Nephron (organoid): ENCODE data around the gene NT5DC3.

Source experiments
- H3K27ac Mint-ChIP-seq, 3 experiments: 2 replicates each; pipeline ENCODE4 v1.8.0; 2020; ENCODE audit warnings: mixed read lengths in 3 of 3, mild to moderate bottlenecking in 2 of 3, moderate library complexity in 1 of 3
- H3K27me3 Mint-ChIP-seq: 2 replicates; pipeline ENCODE4 v1.8.0; 2021; ENCODE audit warnings: low read depth, mild to moderate bottlenecking, moderate library complexity, mixed read lengths
- H3K36me3 Mint-ChIP-seq: 2 replicates; pipeline ENCODE4 v1.8.0; 2020; ENCODE audit warnings: low read depth, mixed read lengths
- H3K4me1 Mint-ChIP-seq: 2 replicates; pipeline ENCODE4 v1.8.0; 2020; ENCODE audit warnings: mixed read lengths
- H3K4me3 Mint-ChIP-seq, 3 experiments: 2 replicates each; pipeline ENCODE4 v1.8.0; 2020; ENCODE audit warnings: mild to moderate bottlenecking in 3 of 3, mixed read lengths in 3 of 3, moderate library complexity in 2 of 3
- H3K9me3 Mint-ChIP-seq: 2 replicates; pipeline ENCODE4 v1.8.0; 2020; ENCODE audit warnings: mixed read lengths
- TF ChIP-seq, protein P1 (sequence below), 3 experiments: fragments of 200-600 bp; sonication (generic); IDR thresholded peaks; one replicate each; pipeline ENCODE4 v1.5.0; 2021; ENCODE audit warnings: antibody characterized with exemption in 3 of 3; ENCODE audit not compliant: unreplicated experiment in 3 of 3

The NT5DC3 gene

DNA sequence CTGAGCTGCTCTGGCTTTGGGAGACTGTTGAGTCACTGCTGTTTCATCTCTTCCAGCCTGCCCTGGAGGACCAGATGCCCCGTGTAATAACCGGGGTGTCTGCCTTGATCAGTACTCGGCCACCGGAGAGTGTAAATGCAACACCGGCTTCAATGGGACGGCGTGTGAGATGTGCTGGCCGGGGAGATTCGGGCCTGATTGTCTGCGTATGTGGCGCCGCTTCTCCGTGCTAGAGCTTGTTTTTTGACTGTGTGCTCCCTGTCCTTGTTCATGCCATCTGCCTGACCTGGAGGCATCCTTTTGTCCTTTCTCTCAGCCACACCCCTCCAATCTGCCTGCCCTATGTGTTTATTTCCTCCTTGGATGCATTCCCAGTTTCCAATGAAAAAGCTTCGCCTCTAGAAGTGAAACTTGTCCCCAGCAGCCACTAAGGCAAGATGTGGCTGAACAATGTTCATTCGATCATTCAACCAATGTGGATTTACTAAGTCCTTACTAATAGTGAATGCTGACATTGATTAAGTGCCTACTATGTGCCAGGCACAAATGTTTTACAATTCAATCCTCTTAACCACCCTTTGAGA, 98.6 kb downstream of the NT5DC3 start:
- H3K4me1 Mint-ChIP-seq, result no peaks in the 10 kb centered on the region
- TF ChIP-seq, protein P1, sequence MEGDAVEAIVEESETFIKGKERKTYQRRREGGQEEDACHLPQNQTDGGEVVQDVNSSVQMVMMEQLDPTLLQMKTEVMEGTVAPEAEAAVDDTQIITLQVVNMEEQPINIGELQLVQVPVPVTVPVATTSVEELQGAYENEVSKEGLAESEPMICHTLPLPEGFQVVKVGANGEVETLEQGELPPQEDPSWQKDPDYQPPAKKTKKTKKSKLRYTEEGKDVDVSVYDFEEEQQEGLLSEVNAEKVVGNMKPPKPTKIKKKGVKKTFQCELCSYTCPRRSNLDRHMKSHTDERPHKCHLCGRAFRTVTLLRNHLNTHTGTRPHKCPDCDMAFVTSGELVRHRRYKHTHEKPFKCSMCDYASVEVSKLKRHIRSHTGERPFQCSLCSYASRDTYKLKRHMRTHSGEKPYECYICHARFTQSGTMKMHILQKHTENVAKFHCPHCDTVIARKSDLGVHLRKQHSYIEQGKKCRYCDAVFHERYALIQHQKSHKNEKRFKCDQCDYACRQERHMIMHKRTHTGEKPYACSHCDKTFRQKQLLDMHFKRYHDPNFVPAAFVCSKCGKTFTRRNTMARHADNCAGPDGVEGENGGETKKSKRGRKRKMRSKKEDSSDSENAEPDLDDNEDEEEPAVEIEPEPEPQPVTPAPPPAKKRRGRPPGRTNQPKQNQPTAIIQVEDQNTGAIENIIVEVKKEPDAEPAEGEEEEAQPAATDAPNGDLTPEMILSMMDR (IDR thresholded peaks at IDR 0.05; ENCODE audit: unreplicated experiment in 3 of 3), result no peak
- H3K27me3 Mint-ChIP-seq, result peaks cover 9% of the 10 kb centered on the region
- no peaks in the 10 kb centered on the region for H3K36me3 Mint-ChIP-seq
- no peak overlapping the region for H3K4me3 Mint-ChIP-seq
- no peak overlapping the region for H3K27ac Mint-ChIP-seq
- no peaks in the 10 kb centered on the region for H3K9me3 Mint-ChIP-seq

DNA sequence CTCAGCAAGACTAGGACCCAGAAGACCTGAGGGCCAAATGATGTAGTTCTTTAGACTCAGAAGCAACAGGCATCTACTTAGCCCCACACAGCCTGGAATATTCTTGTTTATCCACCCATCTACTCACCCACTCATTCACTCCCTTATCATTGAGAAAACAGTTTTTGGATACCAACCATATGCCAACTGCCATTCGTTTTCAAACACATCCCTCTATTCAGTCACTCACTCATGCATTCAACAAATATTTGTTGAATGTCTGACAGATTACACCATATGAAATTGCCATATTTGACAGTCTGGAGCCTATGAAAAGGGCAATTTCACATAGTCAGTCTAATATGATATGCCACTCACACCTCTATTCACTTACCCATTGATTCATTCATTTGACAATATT, 103.2 kb downstream of the NT5DC3 start:
- no peaks in the 10 kb centered on the region for H3K4me1 Mint-ChIP-seq
- peaks cover 25% of the 10 kb centered on the region for H3K27me3 Mint-ChIP-seq
- H3K9me3 Mint-ChIP-seq, result no peaks in the 10 kb centered on the region
- no peak overlapping the region for H3K4me3 Mint-ChIP-seq
- no peaks in the 10 kb centered on the region for H3K36me3 Mint-ChIP-seq
- TF ChIP-seq, protein P1 (IDR thresholded peaks at IDR 0.05; ENCODE audit: unreplicated experiment in 3 of 3), result no peak
- H3K27ac Mint-ChIP-seq, result no peak overlapping the region

DNA sequence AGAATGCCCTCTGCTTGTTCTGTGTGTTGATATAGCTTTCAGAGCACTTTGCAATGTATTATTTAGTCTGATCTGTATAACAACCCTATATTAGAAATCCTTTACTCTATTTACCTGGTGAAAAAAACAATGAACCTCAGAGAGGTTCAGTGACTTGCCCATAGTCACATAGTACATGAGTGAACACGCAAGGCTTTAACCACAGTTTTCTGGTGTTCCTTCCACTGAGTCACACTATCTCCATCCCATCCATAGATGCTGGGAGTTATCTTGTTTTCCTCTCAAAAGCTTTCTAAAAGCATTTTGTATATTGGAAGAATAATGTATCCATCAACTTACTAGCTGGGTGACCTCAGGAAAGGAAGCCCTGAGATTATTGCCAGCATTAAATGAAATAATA, 104.5 kb downstream of the NT5DC3 start:
- peaks cover 20% of the 10 kb centered on the region for H3K27me3 Mint-ChIP-seq
- peaks cover 2% of the 10 kb centered on the region for H3K9me3 Mint-ChIP-seq
- no peaks in the 10 kb centered on the region for H3K4me1 Mint-ChIP-seq
- H3K27ac Mint-ChIP-seq, result no peak overlapping the region
- H3K36me3 Mint-ChIP-seq, result no peaks in the 10 kb centered on the region
- TF ChIP-seq, protein P1 (IDR thresholded peaks at IDR 0.05; ENCODE audit: unreplicated experiment in 3 of 3), result no peak
- H3K4me3 Mint-ChIP-seq, result no peak overlapping the region

DNA sequence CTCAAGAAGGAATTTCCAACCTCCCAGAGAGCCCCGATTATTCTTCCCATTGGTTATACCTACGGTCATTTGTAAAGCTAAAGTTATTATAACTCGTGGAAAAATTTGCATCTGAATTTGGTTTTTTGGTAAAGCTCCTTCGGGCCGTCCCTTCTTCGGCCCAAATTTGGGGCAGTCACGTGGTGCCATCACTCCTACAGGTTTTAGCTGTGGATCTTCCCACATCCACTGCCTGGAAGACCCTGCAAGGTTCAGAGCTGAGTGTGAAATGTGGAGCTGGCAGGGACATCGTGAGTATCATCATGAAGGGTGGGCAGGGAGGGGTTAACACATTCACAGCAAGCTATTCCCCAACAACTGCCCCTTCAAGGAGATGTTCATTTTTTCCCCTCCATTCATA, 105.7 kb downstream of the NT5DC3 start:
- Mint-ChIP-seq H3K4me1 (no peaks in the 10 kb centered on the region), H3K27ac (no peak overlapping the region), H3K4me3 (no peak overlapping the region), H3K36me3 (no peaks in the 10 kb centered on the region), H3K9me3 (peaks cover 4% of the 10 kb centered on the region), H3K27me3 (peaks cover 19% of the 10 kb centered on the region)
- TF ChIP-seq, protein P1 (IDR thresholded peaks at IDR 0.05; ENCODE audit: unreplicated experiment in 3 of 3), result no peak

DNA sequence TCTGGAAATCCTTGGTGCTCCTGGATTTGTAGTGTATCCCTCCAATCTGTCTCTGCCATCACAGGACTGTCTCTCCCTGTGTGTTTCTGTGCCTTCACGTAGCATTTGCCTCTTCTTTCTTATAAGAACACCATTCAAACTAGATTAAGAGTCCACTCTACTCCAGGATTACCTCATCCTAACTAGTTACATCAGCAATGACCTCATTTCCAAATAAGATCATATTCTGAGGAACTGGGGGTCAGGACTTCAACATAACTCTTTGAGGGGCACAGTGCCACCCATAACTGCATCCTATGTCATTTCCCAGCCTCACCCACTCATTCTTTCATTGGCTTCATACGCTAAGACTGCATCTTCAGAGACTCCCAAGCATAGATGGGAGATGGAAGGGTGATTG, 106.2 kb downstream of the NT5DC3 start:
- Mint-ChIP-seq H3K4me1 (no peaks in the 10 kb centered on the region), H3K4me3 (no peak overlapping the region), H3K9me3 (peaks cover 4% of the 10 kb centered on the region), H3K27ac (no peak overlapping the region), H3K36me3 (no peaks in the 10 kb centered on the region), H3K27me3 (peaks cover 16% of the 10 kb centered on the region)
- TF ChIP-seq, protein P1 (IDR thresholded peaks at IDR 0.05; ENCODE audit: unreplicated experiment in 3 of 3), result no peak

DNA sequence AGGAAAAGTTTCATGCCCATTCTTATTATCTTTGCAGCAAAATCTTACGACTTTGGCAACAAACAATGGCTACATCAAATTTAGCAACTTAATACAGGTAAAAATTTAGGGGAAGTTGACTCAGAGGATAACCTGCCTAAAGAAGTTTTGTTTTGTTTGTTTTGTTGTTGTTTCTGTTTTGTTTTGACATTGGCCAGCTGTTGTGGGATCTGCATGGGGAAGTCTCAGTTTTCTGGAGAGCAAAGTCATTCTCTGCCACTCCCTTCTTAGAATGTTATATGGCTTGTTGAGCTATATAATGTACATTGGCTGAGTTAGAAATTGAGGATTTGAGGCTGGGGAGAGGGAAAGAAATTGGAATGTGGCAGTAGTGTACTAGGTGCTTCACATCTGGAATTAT, 109.5 kb downstream of the NT5DC3 start:
- no peaks in the 10 kb centered on the region for H3K36me3 Mint-ChIP-seq
- H3K9me3 Mint-ChIP-seq, result peaks cover 4% of the 10 kb centered on the region
- no peak overlapping the region for H3K27ac Mint-ChIP-seq
- H3K27me3 Mint-ChIP-seq, result peaks cover 21% of the 10 kb centered on the region
- TF ChIP-seq, protein P1 (IDR thresholded peaks at IDR 0.05; ENCODE audit: unreplicated experiment in 3 of 3), result no peak
- H3K4me1 Mint-ChIP-seq, result no peaks in the 10 kb centered on the region
- H3K4me3 Mint-ChIP-seq, result no peak overlapping the region
